Measurements from ENCODE around the gene CPED1. TPM values are rescaled to one million over a fixed set of nuclear protein-coding genes. Genes with fewer than 3 reads are reported as not detected.

CPED1 gene
- total and polyA plus RNA-seq, 11 donors: 3.6 to 51.2 (median 24.8) TPM

- no peak for TF ChIP-seq CTCF (IDR thresholded peaks at IDR 0.05)
- TF ChIP-seq POLR2A (IDR thresholded peaks at IDR 0.05): no peak
- 74 to 92% (median 83%) methylated on average over 4 of the region's 4 CpGs for WGBS, 4 donors
- ATAC-seq (no peak), DNase-seq (no peak)
- H3K9me3 ChIP-seq: no peaks in the 10 kb centered on the region
- no peaks in the 10 kb centered on the region for H3K27me3 ChIP-seq
- H3K27ac ChIP-seq: no peak overlapping the region
- intact Hi-C loops (cut with DNase I): no loop called here
- H3K36me3 ChIP-seq: peaks cover 0 to 6% (median 0%) of the 10 kb centered on the region in 9 donors
- no peaks in the 10 kb centered on the region for H3K4me1 ChIP-seq
- H3K4me3 ChIP-seq: no peak overlapping the region
Observed at GRCh38 chr7:121157341-121157751, 168.8 kb downstream of the CPED1 start.

- DNase-seq: no peak
- Histone ChIP-seq H3K4me3 (no peak overlapping the region), H3K4me1 (no peaks in the 10 kb centered on the region), H3K27me3 (no peaks in the 10 kb centered on the region), H3K27ac (no peak overlapping the region), H3K36me3 (peaks cover 0 to 6% (median 0%) of the 10 kb centered on the region in 9 donors), H3K9me3 (no peaks in the 10 kb centered on the region)
- no peak for ATAC-seq
- TF ChIP-seq CTCF (IDR thresholded peaks at IDR 0.05) (no peak), POLR2A (IDR thresholded peaks at IDR 0.05) (no peak)
- intact Hi-C loops (cut with DNase I): no loop called here
- WGBS, 4 donors: 70 to 81% (median 81%) methylated on average over 2 of the region's 2 CpGs
Observed at GRCh38 chr7:121157885-121158590, 169.5 kb downstream of the CPED1 start.

GRCh38 chr7:121158665-121159064, 170.2 kb downstream of the CPED1 start:
- H3K36me3 ChIP-seq: no peaks in the 10 kb centered on the region
- no peak for DNase-seq
- no peak for ATAC-seq
- no peaks in the 10 kb centered on the region for H3K4me1 ChIP-seq
- H3K27me3 ChIP-seq: no peaks in the 10 kb centered on the region
- 76 to 89% (median 82%) methylated on average over 3 of the region's 3 CpGs for WGBS, 4 donors
- TF ChIP-seq CTCF (IDR thresholded peaks at IDR 0.05): no peak
- TF ChIP-seq POLR2A (IDR thresholded peaks at IDR 0.05): no peak
- intact Hi-C loops (cut with DNase I): no loop called here
- no peak overlapping the region for H3K4me3 ChIP-seq
- no peak overlapping the region for H3K27ac ChIP-seq
- H3K9me3 ChIP-seq: no peaks in the 10 kb centered on the region

- Histone ChIP-seq H3K36me3 (no peaks in the 10 kb centered on the region), H3K27me3 (no peaks in the 10 kb centered on the region), H3K4me3 (no peak overlapping the region), H3K4me1 (no peaks in the 10 kb centered on the region), H3K9me3 (no peaks in the 10 kb centered on the region), H3K27ac (no peak overlapping the region)
- whole genome bisulfite sequencing, 4 donors: 81 to 95% (median 84%) methylated on average over 3 of the region's 3 CpGs
- DNase-seq: no peak
- no peak for ATAC-seq
- no peak for TF ChIP-seq CTCF (IDR thresholded peaks at IDR 0.05)
- intact Hi-C loops (cut with DNase I): no loop called here
Observed at GRCh38 chr7:121159553-121159952, 171.0 kb downstream of the CPED1 start.
